HepG2 (cell line): Measurements from ENCODE around the gene MRPL36. TPM values are rescaled to one million over a fixed set of nuclear protein-coding genes. Genes with fewer than 3 reads are reported as not detected.
A peak's percentile ranks its signal among the peaks of the same experiment; 100 is the strongest.

Experiments used
- ATAC-seq: fragments of 200-7000 bp; cut with Tn5 transposase; 3 replicates; pipeline ENCODE4 v1.9.1; 2020; ENCODE audit warnings: mild to moderate bottlenecking, moderate library complexity
- BruUV-seq: library from RNA; stranded (reverse); fragments of 400-500 nt; replicated peaks from 2 replicates; lab custom pipeline; 2021; lab: Mats Ljungman, UMichigan
- CTCF ChIA-PET: fragments of 300-600 bp; formaldehyde crosslinking; extraction: SDS; loops from one replicate; lab custom pipeline; 2021; ENCODE audit warnings: low total read pairs, inconsistent platforms, low intra/inter-chr PET ratio; lab: Yijun Ruan, JAX
- POLR2A ChIA-PET: fragments of 350-600 bp; sonication (Branson Sonifier 250); formaldehyde crosslinking; loops from one replicate; lab custom pipeline; 2020; ENCODE audit warnings: antibody characterized with exemption, inconsistent platforms; lab: Yijun Ruan, JAX
- DNase-seq: peaks from one replicate; pipeline ENCODE4 v3.0.0-alpha.2; 2015; ENCODE audit warnings: low spot score
- FAIRE-seq: peaks from 3 replicates; lab custom pipeline; 2011; peaks lifted over from hg19 to GRCh38; lab: Jason Lieb, UNC
- H2AFZ ChIP-seq: one replicate; pipeline ENCODE4 v1.6.1; 2011; ENCODE audit warnings: low read length, inconsistent platforms
- H3K27ac ChIP-seq: fragments of 300-600 bp; 3 replicates; pipeline ENCODE4 v1.8.0; 2011; ENCODE audit warnings: mixed run types, mild to moderate bottlenecking, mixed read lengths, low read length, inconsistent platforms; ENCODE audit not compliant: insufficient read depth; ENCODE audit errors: extremely low read length
- H3K27me3 ChIP-seq, 2 experiments: fragments of 200-600 bp in 1 of 2; 2 replicates in 1 of 2; 3 replicates in 1 of 2; pipeline versions ENCODE4 v1.6.0 to v1.8.0; 2011; ENCODE audit warnings: low read length in 2 of 2, mild to moderate bottlenecking in 2 of 2, moderate library complexity in 2 of 2, inconsistent platforms in 1 of 2; ENCODE audit not compliant: insufficient read depth in 2 of 2, control insufficient read depth in 1 of 2
- H3K36me3 ChIP-seq, 2 experiments: fragments of 200-600 bp in 1 of 2; replicated peaks in 1 of 2; 2 replicates in 1 of 2; 3 replicates in 1 of 2; pipeline versions ENCODE4 v1.5.1 to v1.8.0; 2011; ENCODE audit warnings: low read length in 2 of 2, inconsistent platforms in 1 of 2; ENCODE audit not compliant: insufficient read depth in 2 of 2, control insufficient read depth in 1 of 2
- H3K4me1 ChIP-seq: 2 replicates; pipeline ENCODE4 v1.5.1; 2012; ENCODE audit warnings: low read length, inconsistent platforms; ENCODE audit not compliant: insufficient read depth
- H3K4me2 ChIP-seq: 2 replicates; pipeline ENCODE4 v1.6.0; 2011; ENCODE audit warnings: low read depth, low read length, inconsistent platforms
- H3K4me3 ChIP-seq, 3 experiments: fragments of 200-600 bp in 1 of 3; sonication (generic), shearing (Covaris generic) in 1 of 3; replicated peaks in 1 of 3; 2 replicates each; pipeline ENCODE4 v1.5.1; 2011 to 2016; ENCODE audit warnings: low read length in 3 of 3, inconsistent platforms in 2 of 3, low read depth in 2 of 3, mild to moderate bottlenecking in 2 of 3, control low read depth in 1 of 3, mixed read lengths in 1 of 3; ENCODE audit not compliant: insufficient read depth in 1 of 3
- H3K79me2 ChIP-seq: one replicate; pipeline ENCODE4 v1.6.1; 2011; ENCODE audit warnings: low read length, inconsistent platforms; ENCODE audit not compliant: insufficient read depth
- H3K9ac ChIP-seq: 2 replicates; pipeline ENCODE4 v1.6.0; 2011; ENCODE audit warnings: mild to moderate bottlenecking, low read depth, low read length, inconsistent platforms; ENCODE audit not compliant: insufficient read depth
- H3K9me3 ChIP-seq: 2 replicates; pipeline ENCODE4 v1.5.1; 2012; ENCODE audit warnings: mild to moderate bottlenecking, low read length
- H4K20me1 ChIP-seq: 2 replicates; pipeline ENCODE4 v1.6.0; 2011; ENCODE audit warnings: inconsistent platforms, mild to moderate bottlenecking, low read length, moderate library complexity; ENCODE audit not compliant: insufficient read depth
- NFKB2 ChIP-seq: sonication (generic); formaldehyde crosslinking; IDR thresholded peaks from 2 replicates; pipeline ENCODE4 v1.4.0; 2020; ENCODE audit warnings: missing genetic modification reagents, borderline replicate concordance
- ZNF547 ChIP-seq: sonication (generic); formaldehyde crosslinking; IDR thresholded peaks from 2 replicates; pipeline ENCODE4 v1.5.1; 2020; ENCODE audit warnings: mild to moderate bottlenecking, missing genetic modification reagents
- WGBS: methylation state at CpG from one replicate; pipeline ENCODE4 v1.1.6; 2017; ENCODE audit warnings: low lambda C conversion rate; 5-methylcytosine and 5-hydroxymethylcytosine counted together
- in situ Hi-C: cut with HindIII; loops from 2 replicates; pipeline ENCODE4 v1.10.0; 2017; ENCODE audit warnings: low pct_unique_long_range_greater_than_20kb; ENCODE audit not compliant: extremely low pct_ligation_motif_present
- intact Hi-C: fragments of 100-400 bp; cut with micrococcal nuclease; formaldehyde crosslinking; loops from one replicate; pipeline ENCODE4 v1.10.0; 2022; ENCODE audit not compliant: unreplicated experiment
- polyA plus RNA-seq, 8 experiments: library from polyadenylated mRNA; depleted of rRNA in 3 of 8; stranded (reverse) in 7 of 8; unstranded in 1 of 8; fragments of >200 nt; fragmentation: Illumina TruSeq in 4 of 8; extraction: Trizol in 4 of 8; gene quantifications; 2 replicates each; pipeline versions ENCODE4 v1.2.1 to v1.2.3, GENCODE V29; 2011 to 2016; ENCODE audit warnings: low read depth in 4 of 8, missing spikeins in 1 of 8, mixed read lengths in 1 of 8; ENCODE audit not compliant: insufficient read depth in 1 of 8
- total RNA-seq, 5 experiments: library from RNA; depleted of rRNA; stranded (reverse); fragments of >200 nt; fragmentation: Illumina TruSeq; extraction: Trizol; gene quantifications; 2 replicates each; pipeline ENCODE4 v1.2.3, GENCODE V29; 2016; ENCODE audit warnings: low read depth in 1 of 5
- TF ChIP-seq, protein P1 (sequence below): fragments of 450-650 bp; IDR thresholded peaks from 2 replicates; pipeline ENCODE4 v1.6.1; 2016
- TF ChIP-seq, protein P2 (sequence below): sonication (generic); formaldehyde crosslinking; IDR thresholded peaks from 2 replicates; pipeline ENCODE4 v1.4.0; 2020; ENCODE audit warnings: missing genetic modification reagents

The MRPL36 gene
- total and polyA plus RNA-seq, 2 of the 13 experiments (the other 11 are each of a cell fraction or from before 2014, with no cell fraction given) = 71.3 to 113 TPM

DNA sequence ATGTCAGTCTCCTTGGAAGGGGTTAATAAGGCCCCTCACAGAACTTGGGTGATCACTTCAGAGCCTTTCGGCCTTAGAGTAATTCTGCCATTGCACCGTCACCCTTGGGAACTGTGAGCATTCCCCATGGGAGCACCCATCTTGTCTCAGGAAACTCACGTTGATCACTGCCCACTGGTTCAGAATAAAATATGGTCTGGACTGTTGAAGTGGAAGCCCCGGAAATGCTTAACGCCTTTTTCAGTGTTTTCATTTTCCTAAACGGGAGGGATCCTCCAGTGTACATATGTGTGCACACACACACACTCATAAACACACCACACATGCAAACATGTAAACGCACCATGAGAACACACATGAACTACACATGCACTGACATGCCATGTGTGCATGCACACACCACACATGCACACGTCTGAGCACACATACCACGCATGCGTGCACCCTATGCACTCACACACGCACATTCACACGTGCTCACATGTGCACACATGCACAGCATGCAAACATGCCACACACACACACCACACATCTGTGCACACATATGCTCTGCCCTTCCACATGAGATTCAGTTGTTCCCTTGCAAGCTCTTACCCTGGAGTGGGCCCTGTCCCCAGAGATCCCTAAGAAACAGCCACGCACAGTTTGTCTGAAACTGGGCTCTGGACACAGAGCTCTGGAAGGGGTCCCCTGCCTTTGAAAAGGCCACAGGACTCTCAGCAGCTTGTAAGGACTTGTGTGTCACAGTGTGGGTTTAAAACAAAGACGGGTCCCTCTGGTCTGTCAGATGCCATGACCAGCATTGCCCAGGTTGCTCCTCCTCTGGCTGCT lies 17.0 kb downstream of the MRPL36 start:
- ChIA-PET POLR2A (no interaction called here), CTCF (no interaction called here)
- FAIRE-seq (no peak), DNase-seq (no peak), ATAC-seq (no peak)
- H3K4me3 ChIP-seq = no peak overlapping the region
- no peak overlapping the region for H3K9ac ChIP-seq
- TF ChIP-seq, protein P1, sequence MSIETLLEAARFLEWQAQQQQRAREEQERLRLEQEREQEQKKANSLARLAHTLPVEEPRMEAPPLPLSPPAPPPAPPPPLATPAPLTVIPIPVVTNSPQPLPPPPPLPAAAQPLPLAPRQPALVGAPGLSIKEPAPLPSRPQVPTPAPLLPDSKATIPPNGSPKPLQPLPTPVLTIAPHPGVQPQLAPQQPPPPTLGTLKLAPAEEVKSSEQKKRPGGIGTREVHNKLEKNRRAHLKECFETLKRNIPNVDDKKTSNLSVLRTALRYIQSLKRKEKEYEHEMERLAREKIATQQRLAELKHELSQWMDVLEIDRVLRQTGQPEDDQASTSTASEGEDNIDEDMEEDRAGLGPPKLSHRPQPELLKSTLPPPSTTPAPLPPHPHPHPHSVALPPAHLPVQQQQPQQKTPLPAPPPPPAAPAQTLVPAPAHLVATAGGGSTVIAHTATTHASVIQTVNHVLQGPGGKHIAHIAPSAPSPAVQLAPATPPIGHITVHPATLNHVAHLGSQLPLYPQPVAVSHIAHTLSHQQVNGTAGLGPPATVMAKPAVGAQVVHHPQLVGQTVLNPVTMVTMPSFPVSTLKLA = peak; percentile 90
- TF ChIP-seq ZNF547 (CRISPR knock-in tag) (no peak), NFKB2 (CRISPR knock-in tag) (no peak)
- TF ChIP-seq, protein P2, sequence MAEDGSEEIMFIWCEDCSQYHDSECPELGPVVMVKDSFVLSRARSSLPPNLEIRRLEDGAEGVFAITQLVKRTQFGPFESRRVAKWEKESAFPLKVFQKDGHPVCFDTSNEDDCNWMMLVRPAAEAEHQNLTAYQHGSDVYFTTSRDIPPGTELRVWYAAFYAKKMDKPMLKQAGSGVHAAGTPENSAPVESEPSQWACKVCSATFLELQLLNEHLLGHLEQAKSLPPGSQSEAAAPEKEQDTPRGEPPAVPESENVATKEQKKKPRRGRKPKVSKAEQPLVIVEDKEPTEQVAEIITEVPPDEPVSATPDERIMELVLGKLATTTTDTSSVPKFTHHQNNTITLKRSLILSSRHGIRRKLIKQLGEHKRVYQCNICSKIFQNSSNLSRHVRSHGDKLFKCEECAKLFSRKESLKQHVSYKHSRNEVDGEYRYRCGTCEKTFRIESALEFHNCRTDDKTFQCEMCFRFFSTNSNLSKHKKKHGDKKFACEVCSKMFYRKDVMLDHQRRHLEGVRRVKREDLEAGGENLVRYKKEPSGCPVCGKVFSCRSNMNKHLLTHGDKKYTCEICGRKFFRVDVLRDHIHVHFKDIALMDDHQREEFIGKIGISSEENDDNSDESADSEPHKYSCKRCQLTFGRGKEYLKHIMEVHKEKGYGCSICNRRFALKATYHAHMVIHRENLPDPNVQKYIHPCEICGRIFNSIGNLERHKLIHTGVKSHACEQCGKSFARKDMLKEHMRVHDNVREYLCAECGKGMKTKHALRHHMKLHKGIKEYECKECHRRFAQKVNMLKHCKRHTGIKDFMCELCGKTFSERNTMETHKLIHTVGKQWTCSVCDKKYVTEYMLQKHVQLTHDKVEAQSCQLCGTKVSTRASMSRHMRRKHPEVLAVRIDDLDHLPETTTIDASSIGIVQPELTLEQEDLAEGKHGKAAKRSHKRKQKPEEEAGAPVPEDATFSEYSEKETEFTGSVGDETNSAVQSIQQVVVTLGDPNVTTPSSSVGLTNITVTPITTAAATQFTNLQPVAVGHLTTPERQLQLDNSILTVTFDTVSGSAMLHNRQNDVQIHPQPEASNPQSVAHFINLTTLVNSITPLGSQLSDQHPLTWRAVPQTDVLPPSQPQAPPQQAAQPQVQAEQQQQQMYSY (CRISPR knock-in tag) = 0 out of 2 replicates have a peak, but pooled peaks have one; percentile 50
- H3K27me3 ChIP-seq = peaks cover 24 to 82% of the 10 kb centered on the region in 2 experiments; a peak in 4 of 5 replicates
- no peaks in the 10 kb centered on the region for H3K36me3 ChIP-seq
- no peaks in the 10 kb centered on the region for H3K4me1 ChIP-seq
- no peaks in the 10 kb centered on the region for H3K79me2 ChIP-seq
- H3K4me2 ChIP-seq = no peak overlapping the region
- no peaks in the 10 kb centered on the region for H4K20me1 ChIP-seq
- in situ Hi-C loops = no loop called here
- no peak overlapping the region for H2AFZ ChIP-seq
- intact Hi-C loops = no loop called here
- WGBS = 32% methylated on average over 14 of the region's 14 CpGs
- BruUV-seq = no TSS peak
- H3K27ac ChIP-seq = no peak overlapping the region
- H3K9me3 ChIP-seq = no peaks in the 10 kb centered on the region
